Cardiac fibroblast (primary cell): ENCODE results near the gene MS4A10.

Experiments used
- DNase-seq, 2 donors: peaks; one replicate each; pipeline versions ENCODE4 v3.0.0 to v3.0.0-alpha.2; 2010; ENCODE audit warnings: low read depth in 2 of 2
- H3K4me3 ChIP-seq, 2 donors: replicated peaks in 1 of 2; 1 replicate in 1 of 2; 2 replicates in 1 of 2; pipeline ENCODE4 v1.5.1; 2011; ENCODE audit warnings: low read depth in 2 of 2, low read length in 2 of 2, mild to moderate bottlenecking in 2 of 2, moderate library complexity in 1 of 2
- CTCF ChIP-seq: IDR thresholded peaks from one replicate; pipeline ENCODE4 v1.5.1; 2011; ENCODE audit warnings: low read depth, mild to moderate bottlenecking, low read length, inconsistent platforms

MS4A10 gene

GRCh38 chr11:60774726-60775125, 10.4 kb upstream of the MS4A10 start:
- TF ChIP-seq CTCF = no peak
- no peak overlapping the region for H3K4me3 ChIP-seq
- DNase-seq = no peak

- TF ChIP-seq CTCF = peak; percentile 95
- peak; percentile 95 to 96 for DNase-seq
- H3K4me3 ChIP-seq = no peak overlapping the region
Observed at GRCh38 chr11:60775420-60775961, 9.6 kb upstream of the MS4A10 start.

DNA sequence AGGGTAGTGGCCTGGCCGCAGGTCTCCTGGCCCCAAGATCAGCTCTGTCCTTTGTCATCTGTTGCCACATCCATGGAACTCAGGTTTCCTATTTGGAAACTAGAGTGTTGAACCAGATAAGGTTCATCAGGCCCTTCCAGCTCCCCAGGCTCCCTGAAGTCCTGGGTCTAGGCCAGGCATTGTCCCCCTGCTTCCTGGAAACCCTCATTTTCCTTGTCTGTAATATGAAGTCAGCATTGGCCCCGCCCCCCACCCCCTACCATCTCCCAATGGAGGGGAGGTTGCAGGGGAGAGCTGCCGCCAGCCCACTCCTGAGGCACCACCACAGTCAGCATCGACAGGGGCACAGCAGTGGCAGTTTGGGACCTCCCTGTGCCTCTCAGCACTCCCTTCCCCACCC, 9.0 kb upstream of the MS4A10 start:
- DNase-seq = no peak
- no peak for TF ChIP-seq CTCF

DNA sequence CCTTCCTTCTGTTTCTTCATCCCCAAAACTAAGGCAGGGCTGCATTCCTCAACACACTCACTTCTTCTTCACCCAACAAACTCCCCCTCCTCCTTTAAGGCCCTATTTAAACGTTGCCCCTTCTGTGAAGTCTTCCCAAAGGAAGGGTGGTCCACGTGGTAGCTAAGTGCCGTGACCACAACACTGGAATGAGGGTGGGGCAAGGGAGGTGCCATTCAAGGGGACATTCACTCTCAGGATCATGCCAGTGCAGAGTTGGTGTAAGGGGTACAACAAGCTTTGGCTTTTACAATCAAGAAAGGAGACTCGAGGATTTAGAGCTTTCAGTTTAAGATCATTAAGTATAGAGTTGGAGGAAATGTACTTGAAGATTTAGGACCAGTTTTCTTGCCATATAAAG, 8.0 kb upstream of the MS4A10 start:
- no peak for TF ChIP-seq CTCF
- no peak for DNase-seq
- H3K4me3 ChIP-seq = no peak overlapping the region

More for the DNA sequence above, 9.0 kb upstream of the MS4A10 start:
- H3K4me3 ChIP-seq = no peak overlapping the region

DNA sequence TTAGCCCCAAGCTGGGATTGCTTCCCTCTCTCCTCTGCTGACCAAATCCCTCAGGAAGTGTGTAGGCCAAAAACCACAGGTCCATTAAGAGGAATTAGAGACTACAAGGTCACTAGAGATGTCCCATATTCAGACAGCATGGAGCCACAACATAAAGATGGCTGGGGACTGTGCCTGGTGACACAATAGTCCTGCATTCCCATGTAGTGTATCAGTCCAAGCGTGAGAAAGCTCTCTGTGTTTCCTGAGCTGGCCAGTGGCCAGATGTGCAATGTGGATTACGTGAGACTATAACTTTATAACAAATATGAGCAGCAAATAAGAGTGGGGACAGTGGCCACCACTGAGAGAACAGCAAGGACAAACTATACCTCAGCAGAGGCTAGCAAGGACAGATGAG, 7.6 kb upstream of the MS4A10 start:
- no peak for TF ChIP-seq CTCF
- peak; percentile 84 to 96 for DNase-seq
- H3K4me3 ChIP-seq = no peak overlapping the region

DNA sequence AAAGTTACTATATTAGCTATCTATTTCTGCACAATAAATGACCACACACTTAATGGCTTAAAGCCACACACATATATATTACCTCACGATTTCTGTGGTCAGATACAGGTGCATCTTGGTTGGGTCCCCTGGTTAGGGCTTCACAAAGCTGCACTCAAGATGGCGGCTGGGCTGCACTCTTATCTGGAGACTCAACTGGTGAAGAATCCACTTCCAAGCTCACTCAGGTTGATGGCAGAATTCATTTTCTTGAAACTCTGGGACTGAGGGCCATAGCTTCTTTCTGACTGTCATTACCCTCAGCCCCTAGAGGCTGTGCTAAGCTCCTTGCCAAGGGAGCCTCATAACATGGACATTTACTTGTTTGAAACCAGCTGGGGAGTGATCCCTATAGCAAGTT, 5.1 kb upstream of the MS4A10 start:
- TF ChIP-seq CTCF = no peak
- no peak overlapping the region for H3K4me3 ChIP-seq
- DNase-seq = no peak

- no peak overlapping the region for H3K4me3 ChIP-seq
- TF ChIP-seq CTCF = no peak
- DNase-seq = no peak
Observed at GRCh38 chr11:60780774-60781173, 4.4 kb upstream of the MS4A10 start.
